Measurements from ENCODE around the gene IRGC. TPM values are rescaled to one million over a fixed set of nuclear protein-coding genes. Genes with fewer than 3 reads are reported as not detected.

Gene IRGC
- total and polyA plus RNA-seq, 2 of the 13 experiments (the other 11 are each of a cell fraction or from before 2014, with no cell fraction given) = not detected

DNA sequence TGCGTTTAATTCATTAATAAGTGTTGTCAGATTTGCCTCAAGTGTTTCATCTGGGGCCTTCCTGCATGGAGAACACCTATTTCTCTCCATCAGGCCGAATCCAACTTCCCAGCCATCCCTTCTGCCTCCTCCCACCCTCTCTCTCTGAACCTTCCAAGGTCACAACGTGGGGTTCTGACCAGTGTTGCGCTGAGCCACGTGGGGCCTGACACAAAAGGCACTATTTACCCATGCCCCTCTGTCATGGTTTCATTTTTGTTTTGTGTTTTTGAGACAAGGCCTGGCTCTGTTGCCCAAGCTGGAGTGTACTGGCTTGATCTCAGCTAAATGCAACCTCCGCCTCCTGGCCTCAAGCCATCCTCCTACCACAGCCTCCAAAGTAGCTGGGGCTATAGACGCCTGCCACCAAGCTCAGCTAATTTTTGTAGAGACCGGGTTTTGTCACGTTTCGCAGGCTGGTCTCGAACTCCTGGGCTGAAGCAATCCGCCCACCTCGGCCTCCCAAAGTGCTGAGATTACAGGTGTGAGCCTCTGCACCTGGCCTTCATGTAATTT lies 8.6 kb upstream of the IRGC start (continued):
- no peak for TF ChIP-seq HOXA7 (CRISPR knock-in tag; IDR thresholded peaks at IDR 0.05)
- no peak for TF ChIP-seq SMYD3 (CRISPR knock-in tag; IDR thresholded peaks at IDR 0.05)
- TF ChIP-seq, protein P1, sequence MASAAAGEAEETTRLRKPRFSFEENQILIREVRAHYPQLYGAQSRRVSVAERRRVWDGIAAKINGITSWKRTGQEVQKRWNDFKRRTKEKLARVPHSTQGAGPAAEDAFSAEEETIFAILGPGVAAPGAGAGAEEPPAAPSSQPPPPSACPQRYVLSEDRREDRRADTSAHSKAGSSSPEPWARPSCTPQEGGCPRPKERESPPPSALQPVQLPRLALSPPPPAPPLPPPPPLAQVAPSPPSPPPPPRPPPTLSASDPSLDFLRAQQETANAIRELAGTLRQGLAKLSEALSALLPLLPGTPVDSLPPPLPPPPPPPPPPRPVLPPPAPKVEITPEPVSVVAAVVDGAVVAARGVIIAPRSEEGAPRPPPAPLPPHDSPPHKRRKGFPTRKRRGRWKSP (CRISPR knock-in tag; IDR thresholded peaks at IDR 0.05) = no peak
- no peak for TF ChIP-seq CEBPG (CRISPR knock-in tag; IDR thresholded peaks at IDR 0.05)
- TF ChIP-seq, protein P2, sequence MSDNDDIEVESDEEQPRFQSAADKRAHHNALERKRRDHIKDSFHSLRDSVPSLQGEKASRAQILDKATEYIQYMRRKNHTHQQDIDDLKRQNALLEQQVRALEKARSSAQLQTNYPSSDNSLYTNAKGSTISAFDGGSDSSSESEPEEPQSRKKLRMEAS (IDR thresholded peaks at IDR 0.05) = peak; percentile 67; the same call in 1 of the 2 replicates
- TF ChIP-seq ZZZ3 (CRISPR knock-in tag; IDR thresholded peaks at IDR 0.05; ENCODE audit: borderline replicate concordance) = no peak
- no peak for TF ChIP-seq CCDC6 (CRISPR knock-in tag; IDR thresholded peaks at IDR 0.05)
- TF ChIP-seq, protein P3, sequence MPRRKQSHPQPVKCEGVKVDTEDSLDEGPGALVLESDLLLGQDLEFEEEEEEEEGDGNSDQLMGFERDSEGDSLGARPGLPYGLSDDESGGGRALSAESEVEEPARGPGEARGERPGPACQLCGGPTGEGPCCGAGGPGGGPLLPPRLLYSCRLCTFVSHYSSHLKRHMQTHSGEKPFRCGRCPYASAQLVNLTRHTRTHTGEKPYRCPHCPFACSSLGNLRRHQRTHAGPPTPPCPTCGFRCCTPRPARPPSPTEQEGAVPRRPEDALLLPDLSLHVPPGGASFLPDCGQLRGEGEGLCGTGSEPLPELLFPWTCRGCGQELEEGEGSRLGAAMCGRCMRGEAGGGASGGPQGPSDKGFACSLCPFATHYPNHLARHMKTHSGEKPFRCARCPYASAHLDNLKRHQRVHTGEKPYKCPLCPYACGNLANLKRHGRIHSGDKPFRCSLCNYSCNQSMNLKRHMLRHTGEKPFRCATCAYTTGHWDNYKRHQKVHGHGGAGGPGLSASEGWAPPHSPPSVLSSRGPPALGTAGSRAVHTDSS (CRISPR knock-in tag; conservative IDR thresholded peaks at IDR 0.05) = no peak
- no peak for TF ChIP-seq KDM3A (CRISPR knock-in tag; IDR thresholded peaks at IDR 0.05; ENCODE audit: low read depth)
- TF ChIP-seq, protein P4, sequence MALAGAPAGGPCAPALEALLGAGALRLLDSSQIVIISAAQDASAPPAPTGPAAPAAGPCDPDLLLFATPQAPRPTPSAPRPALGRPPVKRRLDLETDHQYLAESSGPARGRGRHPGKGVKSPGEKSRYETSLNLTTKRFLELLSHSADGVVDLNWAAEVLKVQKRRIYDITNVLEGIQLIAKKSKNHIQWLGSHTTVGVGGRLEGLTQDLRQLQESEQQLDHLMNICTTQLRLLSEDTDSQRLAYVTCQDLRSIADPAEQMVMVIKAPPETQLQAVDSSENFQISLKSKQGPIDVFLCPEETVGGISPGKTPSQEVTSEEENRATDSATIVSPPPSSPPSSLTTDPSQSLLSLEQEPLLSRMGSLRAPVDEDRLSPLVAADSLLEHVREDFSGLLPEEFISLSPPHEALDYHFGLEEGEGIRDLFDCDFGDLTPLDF (CRISPR knock-in tag; IDR thresholded peaks at IDR 0.05) = no peak
- no peak for TF ChIP-seq IRX3 (CRISPR knock-in tag; IDR thresholded peaks at IDR 0.05; ENCODE audit: borderline replicate concordance, low read depth)
- no peak for TF ChIP-seq ZNF329 (CRISPR knock-in tag; IDR thresholded peaks at IDR 0.05; ENCODE audit: low read depth)
- TF ChIP-seq, protein P5, sequence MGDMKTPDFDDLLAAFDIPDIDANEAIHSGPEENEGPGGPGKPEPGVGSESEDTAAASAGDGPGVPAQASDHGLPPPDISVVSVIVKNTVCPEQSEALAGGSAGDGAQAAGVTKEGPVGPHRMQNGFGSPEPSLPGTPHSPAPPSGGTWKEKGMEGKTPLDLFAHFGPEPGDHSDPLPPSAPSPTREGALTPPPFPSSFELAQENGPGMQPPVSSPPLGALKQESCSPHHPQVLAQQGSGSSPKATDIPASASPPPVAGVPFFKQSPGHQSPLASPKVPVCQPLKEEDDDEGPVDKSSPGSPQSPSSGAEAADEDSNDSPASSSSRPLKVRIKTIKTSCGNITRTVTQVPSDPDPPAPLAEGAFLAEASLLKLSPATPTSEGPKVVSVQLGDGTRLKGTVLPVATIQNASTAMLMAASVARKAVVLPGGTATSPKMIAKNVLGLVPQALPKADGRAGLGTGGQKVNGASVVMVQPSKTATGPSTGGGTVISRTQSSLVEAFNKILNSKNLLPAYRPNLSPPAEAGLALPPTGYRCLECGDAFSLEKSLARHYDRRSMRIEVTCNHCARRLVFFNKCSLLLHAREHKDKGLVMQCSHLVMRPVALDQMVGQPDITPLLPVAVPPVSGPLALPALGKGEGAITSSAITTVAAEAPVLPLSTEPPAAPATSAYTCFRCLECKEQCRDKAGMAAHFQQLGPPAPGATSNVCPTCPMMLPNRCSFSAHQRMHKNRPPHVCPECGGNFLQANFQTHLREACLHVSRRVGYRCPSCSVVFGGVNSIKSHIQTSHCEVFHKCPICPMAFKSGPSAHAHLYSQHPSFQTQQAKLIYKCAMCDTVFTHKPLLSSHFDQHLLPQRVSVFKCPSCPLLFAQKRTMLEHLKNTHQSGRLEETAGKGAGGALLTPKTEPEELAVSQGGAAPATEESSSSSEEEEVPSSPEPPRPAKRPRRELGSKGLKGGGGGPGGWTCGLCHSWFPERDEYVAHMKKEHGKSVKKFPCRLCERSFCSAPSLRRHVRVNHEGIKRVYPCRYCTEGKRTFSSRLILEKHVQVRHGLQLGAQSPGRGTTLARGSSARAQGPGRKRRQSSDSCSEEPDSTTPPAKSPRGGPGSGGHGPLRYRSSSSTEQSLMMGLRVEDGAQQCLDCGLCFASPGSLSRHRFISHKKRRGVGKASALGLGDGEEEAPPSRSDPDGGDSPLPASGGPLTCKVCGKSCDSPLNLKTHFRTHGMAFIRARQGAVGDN (CRISPR knock-in tag; IDR thresholded peaks at IDR 0.05) = no peak; the same call in 1 of the 2 replicates
- no peak for TF ChIP-seq ZNF720 (CRISPR knock-in tag; IDR thresholded peaks at IDR 0.05)
- TF ChIP-seq, protein P6, sequence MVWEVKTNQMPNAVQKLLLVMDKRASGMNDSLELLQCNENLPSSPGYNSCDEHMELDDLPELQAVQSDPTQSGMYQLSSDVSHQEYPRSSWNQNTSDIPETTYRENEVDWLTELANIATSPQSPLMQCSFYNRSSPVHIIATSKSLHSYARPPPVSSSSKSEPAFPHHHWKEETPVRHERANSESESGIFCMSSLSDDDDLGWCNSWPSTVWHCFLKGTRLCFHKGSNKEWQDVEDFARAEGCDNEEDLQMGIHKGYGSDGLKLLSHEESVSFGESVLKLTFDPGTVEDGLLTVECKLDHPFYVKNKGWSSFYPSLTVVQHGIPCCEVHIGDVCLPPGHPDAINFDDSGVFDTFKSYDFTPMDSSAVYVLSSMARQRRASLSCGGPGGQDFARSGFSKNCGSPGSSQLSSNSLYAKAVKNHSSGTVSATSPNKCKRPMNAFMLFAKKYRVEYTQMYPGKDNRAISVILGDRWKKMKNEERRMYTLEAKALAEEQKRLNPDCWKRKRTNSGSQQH (CRISPR knock-in tag; IDR thresholded peaks at IDR 0.05; ENCODE audit: low read depth) = no peak
- no peak for TF ChIP-seq ZNF292 (CRISPR knock-in tag; IDR thresholded peaks at IDR 0.05; ENCODE audit: borderline replicate concordance, low read depth)
- no peak for TF ChIP-seq TGIF2 (CRISPR knock-in tag; IDR thresholded peaks at IDR 0.05)
- peak; percentile 43; the same call in 1 of the 2 replicates for TF ChIP-seq FOXK1 (CRISPR knock-in tag; IDR thresholded peaks at IDR 0.05; ENCODE audit: borderline replicate concordance, low read depth)
- no peak for TF ChIP-seq TEAD3 (CRISPR knock-in tag; optimal IDR thresholded peaks at IDR 0.05; ENCODE audit: borderline replicate concordance)
- no peak for TF ChIP-seq ZNF230 (CRISPR knock-in tag; IDR thresholded peaks at IDR 0.05)

Data from HepG2 (cell line).